ENCODE data around the gene CLDN5.
"Not testable (repeated sequence)": the region's sequence is repeated elsewhere in the genome, so short reads cannot be mapped to it uniquely, and the experiment has no call there.

CLDN5 gene

GRCh38 chr22:19547620-19548019, 23.4 kb upstream of the CLDN5 start:
- DNase-seq: no peak

- DNase-seq: no peak
Measured at GRCh38 chr22:19546680-19547079, 22.5 kb upstream of the CLDN5 start.

- DNase-seq: no peak
Measured at GRCh38 chr22:19545935-19546207, 21.7 kb upstream of the CLDN5 start.

GRCh38 chr22:19543970-19544708, 19.9 kb upstream of the CLDN5 start:
- DNase-seq: no peak

GRCh38 chr22:19540394-19540793, 16.2 kb upstream of the CLDN5 start:
- DNase-seq: no peak

GRCh38 chr22:19537941-19538488, 13.8 kb upstream of the CLDN5 start:
- DNase-seq: no peak

- DNase-seq: no peak
Measured at GRCh38 chr22:19536564-19536963, 12.4 kb upstream of the CLDN5 start.

- no peak for DNase-seq
Measured at GRCh38 chr22:19535001-19535400, 10.8 kb upstream of the CLDN5 start.

- no peak for DNase-seq
Measured at GRCh38 chr22:19533857-19534256, 9.6 kb upstream of the CLDN5 start.

GRCh38 chr22:19533049-19533626, 8.9 kb upstream of the CLDN5 start:
- no peak for DNase-seq

- not testable (repeated sequence) for DNase-seq
Measured at GRCh38 chr22:19531327-19531726, 7.1 kb upstream of the CLDN5 start.

GRCh38 chr22:19530751-19531150, 6.5 kb upstream of the CLDN5 start:
- DNase-seq: no peak

GRCh38 chr22:19529811-19530210, 5.6 kb upstream of the CLDN5 start:
- no peak for DNase-seq

GRCh38 chr22:19527861-19528417, 3.7 kb upstream of the CLDN5 start:
- no peak for DNase-seq

GRCh38 chr22:19527321-19527721, 3.1 kb upstream of the CLDN5 start:
- DNase-seq: peak in 1 of 3 experiments; percentile 35

- DNase-seq: no peak
Measured at GRCh38 chr22:19526702-19527111, 2.5 kb upstream of the CLDN5 start.

- DNase-seq: no peak
Measured at GRCh38 chr22:19526076-19526701, 2.0 kb upstream of the CLDN5 start.

GRCh38 chr22:19525666-19526065, 1.5 kb upstream of the CLDN5 start:
- DNase-seq: no peak

GRCh38 chr22:19525116-19525660, 978 bp upstream of the CLDN5 start:
- DNase-seq: no peak

GRCh38 chr22:19523240-19524169, 705 bp downstream of the CLDN5 start:
- DNase-seq: peak in 2 of 3 experiments; percentile 66 to 69

- peak in 1 of 3 experiments; percentile 66 for DNase-seq
Measured at GRCh38 chr22:19522881-19523239, 1.4 kb downstream of the CLDN5 start.

GRCh38 chr22:19522190-19522880, 1.9 kb downstream of the CLDN5 start:
- DNase-seq: peak in 2 of 3 experiments; percentile 65 to 89
